SK-N-SH (cell line): ENCODE data around the gene SRGN. TPM values are rescaled to one million over a fixed set of nuclear protein-coding genes. Genes with fewer than 3 reads are reported as not detected.

Source experiments
- CTCF ChIA-PET: fragments of 300-600, 350-600 bp; formaldehyde crosslinking; extraction: SDS; loops from one replicate; lab custom pipeline; 2021; lab: Yijun Ruan, JAX
- POLR2A ChIA-PET: fragments of 350-600 bp; sonication (Branson Sonifier 250); formaldehyde crosslinking; extraction: SDS; loops from one replicate; lab custom pipeline; 2020; ENCODE audit warnings: antibody characterized with exemption, inconsistent platforms; lab: Yijun Ruan, JAX
- DNase-seq: peaks from one replicate; pipeline ENCODE4 v3.0.0; 2012
- H2AFZ ChIP-seq: fragments of 200-600 bp; sonication (generic); 2 replicates; pipeline ENCODE4 v1.8.1; 2016; ENCODE audit warnings: antibody characterized with exemption, mild to moderate bottlenecking, low read depth
- H3F3A ChIP-seq: fragments of 200-600 bp; sonication (generic); replicated peaks from 2 replicates; pipeline ENCODE3; 2016; ENCODE audit warnings: antibody characterized with exemption, mild to moderate bottlenecking; ENCODE audit not compliant: insufficient read depth
- H3K27ac ChIP-seq, 2 experiments: fragments of 200-500 bp in 1 of 2; fragments of 200-600 bp in 1 of 2; sonication (Bioruptor generic) in 1 of 2; sonication (generic), shearing (Covaris generic) in 1 of 2; 2 replicates each; pipeline versions ENCODE4 v1.5.1 to v1.6.1; 2014 to 2016; ENCODE audit warnings: low read depth in 2 of 2, inconsistent platforms in 1 of 2, low read length in 1 of 2, mild to moderate bottlenecking in 1 of 2, mixed read lengths in 1 of 2
- H3K27me3 ChIP-seq: fragments of 200-600 bp; sonication (generic), shearing (Covaris generic); 2 replicates; pipeline ENCODE4 v1.6.1; 2016; ENCODE audit warnings: mixed run types; ENCODE audit not compliant: insufficient read depth
- H3K36me3 ChIP-seq, 2 experiments: fragments of 200-500 bp in 1 of 2; fragments of 200-600 bp in 1 of 2; sonication (Bioruptor generic) in 1 of 2; sonication (generic) in 1 of 2; replicated peaks in 1 of 2; 2 replicates each; pipeline versions ENCODE3 to v1.5.1; 2014 to 2016; ENCODE audit warnings: low read length in 1 of 2, mild to moderate bottlenecking in 1 of 2; ENCODE audit not compliant: insufficient read depth in 2 of 2, control insufficient read depth in 1 of 2
- H3K4me1 ChIP-seq, 2 experiments: fragments of 200-500 bp in 1 of 2; fragments of 200-600 bp in 1 of 2; sonication (Bioruptor generic) in 1 of 2; sonication (generic), shearing (Covaris generic) in 1 of 2; 2 replicates each; pipeline versions ENCODE4 v1.5.1 to v1.6.1; 2014 to 2016; ENCODE audit warnings: low read depth in 1 of 2, low read length in 1 of 2, mixed run types in 1 of 2; ENCODE audit not compliant: insufficient read depth in 2 of 2, control insufficient read depth in 1 of 2
- H3K4me2 ChIP-seq: fragments of 200-600 bp; sonication (generic), shearing (Covaris generic); 2 replicates; pipeline ENCODE4 v1.6.1; 2017; ENCODE audit warnings: mixed run types
- H3K4me3 ChIP-seq, 2 experiments: fragments of 200-500 bp in 1 of 2; fragments of 200-600 bp in 1 of 2; sonication (Bioruptor generic) in 1 of 2; sonication (generic), shearing (Covaris generic) in 1 of 2; 2 replicates each; pipeline versions ENCODE4 v1.5.1 to v1.8.1; 2014 to 2016; ENCODE audit warnings: low read depth in 2 of 2, inconsistent platforms in 1 of 2, low read length in 1 of 2, mild to moderate bottlenecking in 1 of 2, mixed read lengths in 1 of 2, moderate library complexity in 1 of 2
- H3K79me2 ChIP-seq: fragments of 200-600 bp; sonication (generic); 2 replicates; pipeline ENCODE4 v1.8.1; 2017; ENCODE audit warnings: mild to moderate bottlenecking; ENCODE audit not compliant: insufficient read depth
- H3K9ac ChIP-seq: fragments of 200-600 bp; sonication (generic); 2 replicates; pipeline ENCODE4 v1.6.1; 2017; ENCODE audit warnings: mixed run types
- H3K9me2 ChIP-seq: fragments of 200-600 bp; sonication (generic); 2 replicates; pipeline ENCODE4 v1.6.1; 2017; ENCODE audit warnings: mixed run types
- H3K9me3 ChIP-seq: fragments of 200-600 bp; sonication (generic); 2 replicates; pipeline ENCODE4 v1.6.1; 2017; ENCODE audit warnings: mixed run types, mild to moderate bottlenecking, moderate library complexity
- H4K20me1 ChIP-seq: fragments of 200-600 bp; sonication (generic); 2 replicates; pipeline ENCODE4 v1.6.1; 2017; ENCODE audit warnings: mild to moderate bottlenecking, mixed run types; ENCODE audit not compliant: insufficient read depth
- FOSL2 ChIP-seq: IDR thresholded peaks from 2 replicates; pipeline ENCODE4 v1.4.0; 2012; ENCODE audit warnings: low read depth, mild to moderate bottlenecking, moderate library complexity, borderline replicate concordance
- MEF2A ChIP-seq: IDR thresholded peaks from 2 replicates; pipeline ENCODE4 v1.4.0; 2012; ENCODE audit warnings: low read depth, borderline replicate concordance
- MXI1 ChIP-seq: IDR thresholded peaks from 2 replicates; pipeline ENCODE4 v1.6.1; 2012; ENCODE audit warnings: mild to moderate bottlenecking, low read depth, low read length, improper control_type of control experiment
- NRF1 ChIP-seq: IDR thresholded peaks from 2 replicates; pipeline ENCODE4 v1.6.1; 2012; ENCODE audit warnings: low read depth, mild to moderate bottlenecking, low read length
- RCOR1 ChIP-seq: fragments of 150-350 bp; IDR thresholded peaks from 2 replicates; pipeline ENCODE4 v1.6.1; 2017; ENCODE audit warnings: antibody characterized with exemption, low read length
- RFX5 ChIP-seq: IDR thresholded peaks from 2 replicates; pipeline ENCODE4 v1.6.1; 2012; ENCODE audit warnings: mild to moderate bottlenecking, improper control_type of control experiment, low read length
- RXRA ChIP-seq: IDR thresholded peaks from 2 replicates; pipeline ENCODE4 v1.4.0; 2012; ENCODE audit warnings: low read depth, mild to moderate bottlenecking, borderline replicate concordance
- TAF1 ChIP-seq: IDR thresholded peaks from 2 replicates; pipeline ENCODE4 v1.6.1; 2012; ENCODE audit warnings: low read depth, mild to moderate bottlenecking, low read length, moderate library complexity, borderline replicate concordance
- TCF12 ChIP-seq: IDR thresholded peaks from 2 replicates; pipeline ENCODE4 v1.4.0; 2012
- TEAD4 ChIP-seq: IDR thresholded peaks from 2 replicates; pipeline ENCODE4 v1.4.0; 2012; ENCODE audit warnings: mild to moderate bottlenecking, borderline replicate concordance; ENCODE audit not compliant: insufficient read depth
- whole genome bisulfite sequencing: methylation state at CpG from one replicate; pipeline ENCODE4 v1.1.6; 2017; ENCODE audit warnings: low lambda C conversion rate; 5-methylcytosine and 5-hydroxymethylcytosine counted together
- polyA plus RNA-seq, 3 experiments: library from polyadenylated mRNA; depleted of rRNA; stranded (reverse); fragments of >200 nt; gene quantifications; 2 replicates each; pipeline ENCODE4 v1.2.3, GENCODE V29; 2012
- TF ChIP-seq, protein P1 (sequence below): fragments of 150-350 bp; IDR thresholded peaks from 2 replicates; pipeline ENCODE4 v1.6.1; 2016; ENCODE audit warnings: mild to moderate bottlenecking, low read depth, low read length
- TF ChIP-seq, protein P2 (sequence below): fragments of 200-600 bp; sonication (generic); IDR thresholded peaks from 2 replicates; pipeline ENCODE4 v1.6.1; 2017; ENCODE audit warnings: antibody characterized with exemption, mild to moderate bottlenecking, moderate library complexity
- TF ChIP-seq, protein P3 (sequence below): IDR thresholded peaks from 2 replicates; pipeline ENCODE4 v1.4.0; 2012; ENCODE audit warnings: low read depth, borderline replicate concordance
- TF ChIP-seq, protein P4 (sequence below): IDR thresholded peaks from 2 replicates; pipeline ENCODE4 v1.4.0; 2012; ENCODE audit warnings: low read depth, borderline replicate concordance

Gene SRGN
- polyA plus RNA-seq, 1 of the 3 experiments (the other 2 are of a cell fraction) = 0.10 TPM

DNA sequence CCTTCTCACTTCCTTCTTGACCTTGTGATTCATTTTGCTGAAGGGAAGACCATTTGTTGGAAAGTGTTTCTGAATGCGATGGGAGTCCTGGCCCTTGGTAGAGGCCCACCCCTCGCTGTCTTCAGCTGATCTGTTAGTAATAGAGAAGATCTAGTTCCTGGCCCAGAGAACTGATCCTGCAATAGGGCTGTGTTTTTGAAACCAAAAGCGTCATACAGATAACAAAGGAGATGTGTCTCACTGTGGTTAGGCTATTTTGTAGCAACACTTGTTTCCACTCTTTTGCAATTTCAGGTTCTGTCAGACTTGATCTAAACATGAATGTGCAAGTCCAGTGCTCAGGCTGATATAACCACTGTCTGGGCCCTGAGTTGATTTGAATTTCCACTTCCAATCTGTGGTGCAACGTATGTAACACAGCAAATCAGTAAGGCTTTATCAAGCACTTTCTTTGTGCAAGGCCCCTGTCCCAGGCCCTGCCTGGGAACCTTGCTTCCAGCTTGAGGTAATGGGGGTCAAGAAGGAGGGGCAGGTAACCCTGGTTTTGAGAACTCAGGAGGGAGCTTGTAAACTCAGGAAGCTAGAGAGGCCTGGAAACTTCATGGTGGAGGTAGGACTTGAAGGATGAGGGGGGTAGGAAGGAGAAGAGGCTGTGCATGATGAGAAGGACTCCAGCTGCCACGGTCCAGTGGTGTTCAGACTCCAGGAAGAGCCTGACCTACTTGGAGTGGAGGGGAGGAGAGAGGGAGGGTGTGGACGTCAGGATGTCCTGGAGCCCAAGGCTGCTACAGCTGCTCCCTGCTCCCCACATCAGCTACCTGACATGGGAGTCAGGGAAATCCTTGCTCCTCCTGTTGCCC lies 42.2 kb upstream of the SRGN start:
- no peaks in the 10 kb centered on the region for H3K9me3 ChIP-seq
- H3K27ac ChIP-seq = no peak overlapping the region
- TF ChIP-seq TCF12 (no peak), RFX5 (no peak), MXI1 (no peak), TEAD4 (no peak), TAF1 (no peak), RCOR1 (no peak), RXRA (no peak)
- TF ChIP-seq, protein P1, sequence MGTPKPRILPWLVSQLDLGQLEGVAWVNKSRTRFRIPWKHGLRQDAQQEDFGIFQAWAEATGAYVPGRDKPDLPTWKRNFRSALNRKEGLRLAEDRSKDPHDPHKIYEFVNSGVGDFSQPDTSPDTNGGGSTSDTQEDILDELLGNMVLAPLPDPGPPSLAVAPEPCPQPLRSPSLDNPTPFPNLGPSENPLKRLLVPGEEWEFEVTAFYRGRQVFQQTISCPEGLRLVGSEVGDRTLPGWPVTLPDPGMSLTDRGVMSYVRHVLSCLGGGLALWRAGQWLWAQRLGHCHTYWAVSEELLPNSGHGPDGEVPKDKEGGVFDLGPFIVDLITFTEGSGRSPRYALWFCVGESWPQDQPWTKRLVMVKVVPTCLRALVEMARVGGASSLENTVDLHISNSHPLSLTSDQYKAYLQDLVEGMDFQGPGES = no peak
- TF ChIP-seq, protein P2, sequence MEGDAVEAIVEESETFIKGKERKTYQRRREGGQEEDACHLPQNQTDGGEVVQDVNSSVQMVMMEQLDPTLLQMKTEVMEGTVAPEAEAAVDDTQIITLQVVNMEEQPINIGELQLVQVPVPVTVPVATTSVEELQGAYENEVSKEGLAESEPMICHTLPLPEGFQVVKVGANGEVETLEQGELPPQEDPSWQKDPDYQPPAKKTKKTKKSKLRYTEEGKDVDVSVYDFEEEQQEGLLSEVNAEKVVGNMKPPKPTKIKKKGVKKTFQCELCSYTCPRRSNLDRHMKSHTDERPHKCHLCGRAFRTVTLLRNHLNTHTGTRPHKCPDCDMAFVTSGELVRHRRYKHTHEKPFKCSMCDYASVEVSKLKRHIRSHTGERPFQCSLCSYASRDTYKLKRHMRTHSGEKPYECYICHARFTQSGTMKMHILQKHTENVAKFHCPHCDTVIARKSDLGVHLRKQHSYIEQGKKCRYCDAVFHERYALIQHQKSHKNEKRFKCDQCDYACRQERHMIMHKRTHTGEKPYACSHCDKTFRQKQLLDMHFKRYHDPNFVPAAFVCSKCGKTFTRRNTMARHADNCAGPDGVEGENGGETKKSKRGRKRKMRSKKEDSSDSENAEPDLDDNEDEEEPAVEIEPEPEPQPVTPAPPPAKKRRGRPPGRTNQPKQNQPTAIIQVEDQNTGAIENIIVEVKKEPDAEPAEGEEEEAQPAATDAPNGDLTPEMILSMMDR = no peak
- no peak overlapping the region for H3K4me2 ChIP-seq
- no peaks in the 10 kb centered on the region for H3K27me3 ChIP-seq
- H4K20me1 ChIP-seq = no peaks in the 10 kb centered on the region
- H3K9me2 ChIP-seq = no peaks in the 10 kb centered on the region
- no peak overlapping the region for H3K4me3 ChIP-seq
- H3K9ac ChIP-seq = no peak overlapping the region
- ChIA-PET CTCF (interaction anchor here (0.7 kb wide), 1 partner anchor 302 kb away, joined by 3 read pairs; no protein-coding TSS in a partner anchor), POLR2A (no interaction called here)
- 61% methylated on average over 6 of the region's 6 CpGs for whole genome bisulfite sequencing
- H3K79me2 ChIP-seq = no peaks in the 10 kb centered on the region
- H2AFZ ChIP-seq = no peak overlapping the region
- no peaks in the 10 kb centered on the region for H3K4me1 ChIP-seq
- H3F3A ChIP-seq = no peaks in the 10 kb centered on the region
- no peak for DNase-seq
- no peaks in the 10 kb centered on the region for H3K36me3 ChIP-seq

DNA sequence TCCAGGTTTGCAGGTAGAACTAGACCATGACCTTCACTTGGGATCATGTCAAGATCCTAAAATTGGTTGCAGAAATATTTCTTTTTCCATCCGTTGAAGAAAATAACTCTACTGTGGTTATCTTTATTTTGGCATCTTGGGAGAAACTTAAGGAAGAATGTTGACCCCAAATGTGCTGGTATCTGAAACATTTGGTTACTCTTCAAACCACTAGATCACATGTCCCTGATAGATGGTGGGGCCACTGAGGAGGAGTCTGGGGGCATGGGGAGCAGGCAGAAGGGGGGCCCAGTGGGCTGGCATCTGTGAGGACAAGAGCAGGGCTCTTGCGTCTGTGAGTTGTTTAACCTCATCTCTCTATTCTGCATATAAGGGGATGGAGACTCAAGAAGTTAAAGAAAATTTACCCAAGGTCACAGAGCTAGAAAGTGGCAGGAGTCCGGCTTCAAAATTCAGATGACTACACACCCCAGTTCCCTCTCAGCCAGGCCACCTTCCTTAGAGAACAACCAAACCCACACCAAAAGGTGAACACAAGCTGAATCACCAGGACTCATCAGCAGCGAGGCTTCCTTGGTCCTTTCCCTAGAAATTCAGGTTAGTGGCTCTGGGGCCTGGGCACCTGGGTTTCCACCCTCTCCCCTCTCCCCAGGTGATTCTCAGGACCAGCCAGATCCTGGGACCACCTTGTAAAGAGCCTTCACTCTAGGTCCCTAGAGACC lies 40.6 kb upstream of the SRGN start:
- no peak overlapping the region for H3K27ac ChIP-seq
- POLR2A ChIA-PET = no interaction called here
- TF ChIP-seq, protein P3, sequence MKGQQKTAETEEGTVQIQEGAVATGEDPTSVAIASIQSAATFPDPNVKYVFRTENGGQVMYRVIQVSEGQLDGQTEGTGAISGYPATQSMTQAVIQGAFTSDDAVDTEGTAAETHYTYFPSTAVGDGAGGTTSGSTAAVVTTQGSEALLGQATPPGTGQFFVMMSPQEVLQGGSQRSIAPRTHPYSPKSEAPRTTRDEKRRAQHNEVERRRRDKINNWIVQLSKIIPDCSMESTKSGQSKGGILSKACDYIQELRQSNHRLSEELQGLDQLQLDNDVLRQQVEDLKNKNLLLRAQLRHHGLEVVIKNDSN = no peak
- no peak for TF ChIP-seq MXI1
- TF ChIP-seq MEF2A = no peak
- no peak for TF ChIP-seq TCF12
- no peak for TF ChIP-seq FOSL2
- TF ChIP-seq, protein P1 = no peak
- TF ChIP-seq, protein P4, sequence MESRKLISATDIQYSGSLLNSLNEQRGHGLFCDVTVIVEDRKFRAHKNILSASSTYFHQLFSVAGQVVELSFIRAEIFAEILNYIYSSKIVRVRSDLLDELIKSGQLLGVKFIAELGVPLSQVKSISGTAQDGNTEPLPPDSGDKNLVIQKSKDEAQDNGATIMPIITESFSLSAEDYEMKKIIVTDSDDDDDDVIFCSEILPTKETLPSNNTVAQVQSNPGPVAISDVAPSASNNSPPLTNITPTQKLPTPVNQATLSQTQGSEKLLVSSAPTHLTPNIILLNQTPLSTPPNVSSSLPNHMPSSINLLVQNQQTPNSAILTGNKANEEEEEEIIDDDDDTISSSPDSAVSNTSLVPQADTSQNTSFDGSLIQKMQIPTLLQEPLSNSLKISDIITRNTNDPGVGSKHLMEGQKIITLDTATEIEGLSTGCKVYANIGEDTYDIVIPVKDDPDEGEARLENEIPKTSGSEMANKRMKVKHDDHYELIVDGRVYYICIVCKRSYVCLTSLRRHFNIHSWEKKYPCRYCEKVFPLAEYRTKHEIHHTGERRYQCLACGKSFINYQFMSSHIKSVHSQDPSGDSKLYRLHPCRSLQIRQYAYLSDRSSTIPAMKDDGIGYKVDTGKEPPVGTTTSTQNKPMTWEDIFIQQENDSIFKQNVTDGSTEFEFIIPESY = no peak
- TF ChIP-seq, protein P2 = no peak
- no peak for TF ChIP-seq NRF1

More for the DNA sequence above, 40.6 kb upstream of the SRGN start:
- 78% methylated on average over 4 of the region's 4 CpGs for WGBS
- no peaks in the 10 kb centered on the region for H3K79me2 ChIP-seq
- H4K20me1 ChIP-seq = no peaks in the 10 kb centered on the region
- H3K9me3 ChIP-seq = no peaks in the 10 kb centered on the region
- no peak for DNase-seq
- H3K4me2 ChIP-seq = no peak overlapping the region
- no peaks in the 10 kb centered on the region for H3K27me3 ChIP-seq
- H3F3A ChIP-seq = no peaks in the 10 kb centered on the region
- H3K9me2 ChIP-seq = no peaks in the 10 kb centered on the region
- no peak overlapping the region for H3K9ac ChIP-seq
- CTCF ChIA-PET = no interaction called here
- H3K4me3 ChIP-seq = no peak overlapping the region
- no peak overlapping the region for H2AFZ ChIP-seq
- H3K36me3 ChIP-seq = no peaks in the 10 kb centered on the region
- H3K4me1 ChIP-seq = no peaks in the 10 kb centered on the region
